Lower leg skin (tissue), 4 donors: Measurements from ENCODE around the gene PLCH2. TPM values are rescaled to one million over a fixed set of nuclear protein-coding genes. Genes with fewer than 3 reads are reported as not detected.

Experiments
- DNase-seq, 2 donors: peaks; one replicate each; pipeline ENCODE4 v3.0.0-alpha.2; 2019; ENCODE audit warnings: low spot score in 2 of 2
- H3K4me3 ChIP-seq: fragments of 200-600 bp; sonication (generic); 2 replicates; pipeline ENCODE4 v1.5.1; 2017; ENCODE audit warnings: mild to moderate bottlenecking, low read depth; ENCODE audit not compliant: poor library complexity, severe bottlenecking
- POLR2A ChIP-seq, 2 donors: fragments of 450-650 bp; IDR thresholded peaks; one replicate each; pipeline ENCODE4 v1.6.1; 2016 to 2017; ENCODE audit warnings: antibody characterized with exemption in 2 of 2, mild to moderate bottlenecking in 1 of 2, moderate library complexity in 1 of 2
- WGBS, 2 donors: methylation state at CpG; one replicate each; pipeline ENCODE4 v1.1.5; 2018; 5-methylcytosine and 5-hydroxymethylcytosine counted together
- intact Hi-C: fragments of 100-400 bp; cut with DNase I; formaldehyde crosslinking; loops from one replicate; pipeline ENCODE4 v1.15.0; 2023; ENCODE audit warnings: low total_unique reads
- total RNA-seq, 4 donors: library from RNA; depleted of rRNA; stranded (reverse); fragments of >200 nt; gene quantifications; one replicate each; pipeline ENCODE4 v1.1.0, GENCODE V29; 2016
- TF ChIP-seq, protein P1 (sequence below), 3 donors: fragments of 450-650 bp; IDR thresholded peaks; one replicate each; pipeline ENCODE4 v1.5.1; 2016; ENCODE audit warnings: antibody characterized with exemption in 3 of 3, mild to moderate bottlenecking in 3 of 3, moderate library complexity in 2 of 3

PLCH2 gene
- total RNA-seq, 4 donors from 2014 or later, result 83.2 to 170 (median 115) TPM

DNA sequence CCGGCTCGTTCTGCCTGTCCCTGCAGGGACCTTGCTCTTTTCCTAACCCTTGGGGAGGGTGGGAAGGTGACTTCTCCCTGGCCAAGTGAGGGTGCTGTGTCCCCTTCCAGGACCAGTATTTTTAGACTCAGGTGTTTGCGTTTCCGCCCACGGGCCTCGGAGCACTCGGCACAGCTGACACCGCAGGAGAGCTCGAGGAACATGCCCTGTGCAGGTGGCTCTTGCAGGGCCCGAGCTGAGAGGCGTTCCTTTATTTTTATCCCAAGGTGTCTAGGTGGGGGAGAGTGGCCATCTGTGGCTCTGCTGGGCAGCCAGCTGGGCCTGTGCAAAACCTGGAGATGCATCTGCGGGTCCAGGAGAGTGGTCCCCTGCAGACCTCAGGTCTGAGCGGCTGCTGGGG lies 16.0 kb downstream of the PLCH2 start:
- intact Hi-C loops, result no loop called here
- DNase-seq, result no peak
- 68 to 73% methylated on average over 13 of the region's 13 CpGs for WGBS, 2 donors
- H3K4me3 ChIP-seq, result no peak overlapping the region
- TF ChIP-seq, protein P1, sequence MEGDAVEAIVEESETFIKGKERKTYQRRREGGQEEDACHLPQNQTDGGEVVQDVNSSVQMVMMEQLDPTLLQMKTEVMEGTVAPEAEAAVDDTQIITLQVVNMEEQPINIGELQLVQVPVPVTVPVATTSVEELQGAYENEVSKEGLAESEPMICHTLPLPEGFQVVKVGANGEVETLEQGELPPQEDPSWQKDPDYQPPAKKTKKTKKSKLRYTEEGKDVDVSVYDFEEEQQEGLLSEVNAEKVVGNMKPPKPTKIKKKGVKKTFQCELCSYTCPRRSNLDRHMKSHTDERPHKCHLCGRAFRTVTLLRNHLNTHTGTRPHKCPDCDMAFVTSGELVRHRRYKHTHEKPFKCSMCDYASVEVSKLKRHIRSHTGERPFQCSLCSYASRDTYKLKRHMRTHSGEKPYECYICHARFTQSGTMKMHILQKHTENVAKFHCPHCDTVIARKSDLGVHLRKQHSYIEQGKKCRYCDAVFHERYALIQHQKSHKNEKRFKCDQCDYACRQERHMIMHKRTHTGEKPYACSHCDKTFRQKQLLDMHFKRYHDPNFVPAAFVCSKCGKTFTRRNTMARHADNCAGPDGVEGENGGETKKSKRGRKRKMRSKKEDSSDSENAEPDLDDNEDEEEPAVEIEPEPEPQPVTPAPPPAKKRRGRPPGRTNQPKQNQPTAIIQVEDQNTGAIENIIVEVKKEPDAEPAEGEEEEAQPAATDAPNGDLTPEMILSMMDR (IDR thresholded peaks at IDR 0.05), result no peak
- TF ChIP-seq POLR2A (IDR thresholded peaks at IDR 0.05), result no peak

DNA sequence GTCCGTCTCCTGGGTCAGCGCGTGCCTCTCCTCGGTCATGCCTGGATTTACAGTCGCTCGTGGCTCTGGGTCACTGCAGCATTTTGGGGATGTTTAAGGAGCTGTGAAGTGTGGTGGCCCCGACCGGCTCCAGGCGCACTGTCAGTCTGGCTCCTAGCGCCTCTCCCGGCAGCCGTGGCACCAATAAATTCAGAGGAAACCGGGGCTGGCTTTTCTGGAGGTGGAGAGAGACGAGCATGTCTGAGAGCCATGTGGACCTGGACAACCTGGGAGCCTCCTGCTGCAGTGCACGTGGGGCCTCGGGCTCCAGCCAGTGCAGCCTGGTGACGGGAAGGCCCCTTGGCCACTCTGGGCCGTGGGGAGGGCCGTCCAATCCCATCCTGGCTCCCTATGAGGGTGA lies 17.1 kb downstream of the PLCH2 start:
- no peak for DNase-seq
- intact Hi-C loops, result no loop called here
- WGBS, 2 donors, result 52 to 56% methylated on average over 12 to 19 of the region's 19 CpGs
- H3K4me3 ChIP-seq, result no peak overlapping the region
- no peak for TF ChIP-seq POLR2A (IDR thresholded peaks at IDR 0.05)
- TF ChIP-seq, protein P1 (IDR thresholded peaks at IDR 0.05), result no peak

DNA sequence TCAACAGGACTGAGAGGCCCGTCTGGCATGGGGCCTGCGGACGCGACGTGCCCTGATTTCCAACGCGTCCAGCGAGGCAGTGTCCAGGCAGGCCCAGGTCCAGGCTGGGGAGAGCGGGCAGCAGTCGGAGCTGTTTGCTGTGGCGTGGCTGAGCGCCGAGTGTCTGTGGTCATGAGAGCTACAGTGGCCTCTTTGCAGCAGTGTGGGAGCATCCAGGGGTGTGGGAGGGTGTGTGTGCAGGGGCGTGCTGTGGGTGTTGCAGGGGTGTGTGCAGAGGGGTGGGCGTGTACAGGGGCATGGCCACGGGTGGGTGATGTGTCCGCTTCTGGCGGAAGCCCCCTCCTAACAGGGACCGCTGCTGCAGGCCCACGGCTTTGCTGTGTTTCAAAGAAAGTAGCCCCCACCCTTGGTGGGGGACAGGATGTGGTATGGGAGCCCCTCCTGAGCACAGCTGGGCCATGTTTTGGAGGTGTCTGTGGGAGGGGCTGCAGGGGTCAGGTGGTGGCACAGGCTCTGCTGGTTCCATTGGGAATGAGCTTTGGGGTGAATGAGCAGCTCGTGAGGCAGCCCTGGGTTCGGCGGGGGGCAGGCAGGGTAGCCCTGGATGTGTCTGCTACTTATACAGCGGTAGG lies 17.7 kb downstream of the PLCH2 start:
- WGBS, 2 donors, result 49 to 73% methylated on average over 11 to 19 of the region's 24 CpGs

DNA sequence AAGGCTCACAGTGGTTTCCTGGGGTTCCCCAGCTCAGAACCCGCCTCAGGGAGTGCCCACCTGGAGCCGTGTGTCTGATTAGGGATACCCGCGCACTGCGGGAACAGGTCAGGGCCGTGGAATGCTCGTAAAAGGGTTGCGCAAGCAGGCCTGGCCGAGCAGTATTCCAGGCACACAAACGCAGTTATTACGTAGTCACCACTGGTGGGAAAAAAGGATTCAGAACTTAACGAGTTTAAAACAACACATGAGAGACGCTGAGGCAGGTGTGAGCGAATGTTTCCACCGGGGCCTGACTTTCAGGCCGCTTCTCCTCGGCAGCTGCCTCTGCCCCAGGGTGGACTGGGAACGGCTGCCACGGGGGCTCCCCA lies 18.2 kb downstream of the PLCH2 start:
- H3K4me3 ChIP-seq, result no peak overlapping the region
- 38 to 53% methylated on average over 19 of the region's 19 CpGs for WGBS, 2 donors
- intact Hi-C loops, result no loop called here
- TF ChIP-seq, protein P1 (IDR thresholded peaks at IDR 0.05), result no peak
- TF ChIP-seq POLR2A (IDR thresholded peaks at IDR 0.05), result no peak
- no peak for DNase-seq

More for the DNA sequence above, 17.7 kb downstream of the PLCH2 start:
- no peak for TF ChIP-seq POLR2A (IDR thresholded peaks at IDR 0.05)
- TF ChIP-seq, protein P1 (IDR thresholded peaks at IDR 0.05), result no peak
- no peak for DNase-seq
- no peak overlapping the region for H3K4me3 ChIP-seq
- intact Hi-C loops, result no loop called here

DNA sequence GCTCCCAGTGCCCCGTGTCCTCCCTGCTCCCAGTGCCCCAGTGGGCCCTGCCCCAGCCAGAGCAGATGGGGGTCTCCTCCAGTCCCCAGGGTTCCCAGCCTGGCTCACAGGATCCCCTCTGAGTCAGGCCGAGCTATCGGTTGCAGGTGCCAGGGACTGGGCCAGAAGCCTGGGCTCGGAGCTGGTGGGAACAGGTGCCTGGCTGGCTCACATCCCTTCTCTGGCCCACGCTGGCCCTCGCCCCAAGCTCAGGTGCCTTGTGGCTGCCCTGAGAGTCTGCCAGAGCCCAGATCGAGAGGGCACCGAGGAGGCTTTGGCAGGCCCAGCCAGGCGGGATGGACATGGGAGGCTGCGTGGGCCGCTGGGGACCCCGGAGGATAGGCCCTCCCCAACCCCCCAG lies 18.9 kb downstream of the PLCH2 start:
- intact Hi-C loops, result no loop called here
- WGBS, 2 donors, result 86 to 88% methylated on average over 10 to 11 of the region's 12 CpGs
- no peak for DNase-seq

More for the DNA sequence above, 18.9 kb downstream of the PLCH2 start:
- H3K4me3 ChIP-seq, result no peak overlapping the region
- TF ChIP-seq, protein P1 (IDR thresholded peaks at IDR 0.05), result no peak
- no peak for TF ChIP-seq POLR2A (IDR thresholded peaks at IDR 0.05)
